Fibroblast of pulmonary artery (primary cell): ENCODE data around the gene NCOR2.
A peak's percentile ranks its signal among the peaks of the same experiment; 100 is the strongest.

ENCODE experiments used
- DNase-seq: peaks from one replicate; pipeline ENCODE4 v3.0.0-alpha.2; 2010; ENCODE audit warnings: low read depth
- H3K4me3 ChIP-seq: replicated peaks from 2 replicates; pipeline ENCODE4 v1.5.1; 2011; ENCODE audit warnings: low read depth, mild to moderate bottlenecking, control low read depth, low read length, moderate library complexity
- CTCF ChIP-seq: IDR thresholded peaks from 2 replicates; pipeline ENCODE4 v1.5.1; 2011; ENCODE audit warnings: mild to moderate bottlenecking, control low read depth, low read length, inconsistent platforms; ENCODE audit errors: missing control alignments

Gene NCOR2

GRCh38 chr12:124554429-124555029 is 12.9 kb downstream of the NCOR2 start:
- DNase-seq: no peak
- H3K4me3 ChIP-seq: no peak overlapping the region
- TF ChIP-seq CTCF: no peak

- H3K4me3 ChIP-seq: no peak overlapping the region
- TF ChIP-seq CTCF: no peak
- DNase-seq: no peak
These were observed 13.5 kb downstream of the NCOR2 start for GRCh38 chr12:124553862-124554428.

- TF ChIP-seq CTCF: no peak
- DNase-seq: no peak
- H3K4me3 ChIP-seq: no peak overlapping the region
These were observed 15.9 kb downstream of the NCOR2 start for GRCh38 chr12:124551268-124552144.

GRCh38 chr12:124550123-124551089 is 17.0 kb downstream of the NCOR2 start:
- no peak overlapping the region for H3K4me3 ChIP-seq
- DNase-seq: no peak

GRCh38 chr12:124549629-124550028 is 17.8 kb downstream of the NCOR2 start:
- DNase-seq: no peak
- no peak for TF ChIP-seq CTCF
- no peak overlapping the region for H3K4me3 ChIP-seq

More at GRCh38 chr12:124550123-124551089, 17.0 kb downstream of the NCOR2 start:
- TF ChIP-seq CTCF: no peak

GRCh38 chr12:124548854-124549378 is 18.5 kb downstream of the NCOR2 start:
- no peak for TF ChIP-seq CTCF
- no peak overlapping the region for H3K4me3 ChIP-seq
- peak; percentile 85 for DNase-seq
